Measurements from ENCODE around the gene OPN1SW. TPM values are rescaled to one million over a fixed set of nuclear protein-coding genes. Genes with fewer than 3 reads are reported as not detected.

Gene OPN1SW
- polyA plus RNA-seq, 1 donor from 2014 or later, result not detected

DNA sequence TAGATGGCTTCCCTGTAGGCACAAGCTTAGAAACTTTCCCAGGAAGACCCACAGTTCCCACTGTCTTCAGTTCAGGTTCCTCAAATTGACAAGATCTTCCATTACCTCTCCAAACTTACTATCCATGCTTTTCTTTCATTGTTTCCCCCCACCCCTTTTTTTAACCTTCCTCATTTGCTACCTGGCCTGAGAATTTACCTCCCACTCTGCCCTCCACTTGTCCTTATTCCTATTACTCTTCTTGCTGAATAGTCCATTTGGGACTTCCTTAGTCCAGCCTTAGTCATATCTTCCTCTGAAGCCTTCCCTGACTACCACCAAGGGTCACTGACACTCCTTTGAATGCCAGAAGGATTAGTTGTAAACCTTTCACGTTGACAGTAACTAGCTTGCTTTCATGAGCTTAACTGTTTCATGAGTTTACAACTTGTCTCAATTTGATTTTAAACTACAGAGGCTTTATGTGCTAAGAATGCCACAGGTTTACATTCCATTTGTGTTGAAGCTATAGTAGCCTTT is 37.7 kb downstream of the OPN1SW start:
- Mint-ChIP-seq H3K9me3 (no peaks in the 10 kb centered on the region), H3K27ac (peak overlapping the region in 1 of 3 donors; percentile 78), H3K4me3 (peak overlapping the region in 3 of 4 donors; percentile 5 to 97 (median 95)), H3K27me3 (no peaks in the 10 kb centered on the region), H3K4me1 (peaks cover 29 to 40% (median 33%) of the 10 kb centered on the region in 3 donors), H3K36me3 (no peaks in the 10 kb centered on the region)

DNA sequence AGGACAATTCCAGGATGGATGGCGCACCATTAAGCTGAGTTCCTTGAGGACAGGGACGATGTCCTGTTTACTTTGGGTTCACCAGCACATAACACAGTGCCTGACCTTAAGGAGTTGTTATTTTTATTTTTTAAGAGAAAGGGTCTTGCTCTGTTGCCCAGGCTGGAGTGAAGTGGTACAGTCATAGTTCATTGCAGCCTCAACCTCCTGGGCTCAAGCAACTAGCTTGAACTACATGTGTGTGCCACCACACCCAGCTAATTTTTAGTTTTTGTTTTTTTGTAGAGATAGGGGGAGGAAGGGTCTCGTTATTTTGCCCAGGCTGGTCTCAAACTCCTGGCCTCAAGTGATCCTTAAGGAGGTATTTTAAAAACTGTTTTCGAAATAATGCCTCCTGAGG is 38.2 kb downstream of the OPN1SW start:
- Mint-ChIP-seq H3K36me3 (no peaks in the 10 kb centered on the region), H3K4me1 (peaks cover 29 to 40% (median 33%) of the 10 kb centered on the region in 3 donors), H3K27ac (peak overlapping the region in 1 of 3 donors; percentile 78), H3K4me3 (peak overlapping the region in 1 of 4 donors; percentile 97), H3K9me3 (no peaks in the 10 kb centered on the region), H3K27me3 (no peaks in the 10 kb centered on the region)

DNA sequence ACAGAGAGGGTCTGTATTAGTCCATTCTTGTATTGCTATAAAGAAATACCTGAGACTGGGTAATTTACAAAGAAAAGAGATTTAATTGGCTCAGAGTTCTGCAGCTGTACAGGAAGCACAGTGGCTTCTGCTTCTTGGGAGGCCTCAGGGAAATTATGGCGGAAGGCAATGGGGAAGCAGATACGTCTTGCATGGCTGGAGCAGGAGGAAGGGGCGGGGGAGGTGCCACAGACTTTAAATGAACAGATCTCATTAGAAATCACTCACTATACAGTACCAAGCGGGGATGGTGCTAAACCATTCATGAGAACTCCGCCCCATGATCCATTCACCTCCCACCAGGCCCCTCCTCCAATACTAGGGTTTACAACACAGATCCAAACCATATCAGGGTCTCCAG is 40.2 kb downstream of the OPN1SW start:
- peak overlapping the region; percentile 9 to 78 (median 34) for H3K27ac Mint-ChIP-seq
- peaks cover 18 to 30% (median 22%) of the 10 kb centered on the region in 3 donors for H3K4me1 Mint-ChIP-seq
- no peaks in the 10 kb centered on the region for H3K9me3 Mint-ChIP-seq
- peak overlapping the region; percentile 14 to 62 (median 47) for H3K4me3 Mint-ChIP-seq
- no peaks in the 10 kb centered on the region for H3K27me3 Mint-ChIP-seq
- H3K36me3 Mint-ChIP-seq, result no peaks in the 10 kb centered on the region

DNA sequence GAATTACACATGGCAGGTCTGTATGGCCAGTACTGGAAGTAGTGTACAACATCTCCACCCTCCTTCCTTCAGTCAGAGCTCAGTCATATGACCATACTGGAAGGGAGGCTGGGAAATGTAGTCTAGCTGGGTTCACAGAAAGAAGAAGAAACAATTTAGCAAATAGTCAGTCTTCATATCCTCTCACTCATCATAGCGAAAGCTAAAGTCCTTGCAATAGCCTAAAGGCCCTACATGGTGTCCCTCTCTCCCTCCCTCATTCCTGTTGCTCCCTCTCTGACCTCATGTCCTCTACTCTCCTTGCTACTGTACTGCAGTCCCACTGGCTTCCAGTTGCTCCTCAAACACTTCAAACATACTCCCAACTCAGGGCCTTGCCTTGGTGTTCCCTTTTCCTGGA is 40.7 kb downstream of the OPN1SW start:
- H3K27ac Mint-ChIP-seq, result peak overlapping the region; percentile 9 to 78 (median 34)

DNA sequence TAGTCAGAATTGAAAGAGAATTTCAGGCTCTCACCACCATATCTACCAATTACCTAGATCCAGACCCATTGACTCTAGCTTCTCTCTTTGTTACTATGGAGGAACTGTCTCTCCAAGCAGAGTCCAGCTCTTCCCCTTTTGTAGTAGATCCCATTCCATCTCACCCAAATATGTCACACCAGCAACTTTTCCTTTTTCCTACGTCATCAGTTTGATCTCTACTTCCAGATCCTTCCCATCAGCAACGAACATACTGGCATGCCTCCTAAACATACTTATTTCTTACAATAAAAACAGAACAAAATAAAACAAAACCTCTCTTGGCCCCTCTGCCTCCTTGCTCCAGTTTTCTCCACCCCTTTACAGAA is 42.3 kb downstream of the OPN1SW start:
- H3K4me1 Mint-ChIP-seq, result peaks cover 5 to 16% (median 7%) of the 10 kb centered on the region in 3 donors

More for the DNA sequence above, 40.7 kb downstream of the OPN1SW start:
- no peaks in the 10 kb centered on the region for H3K27me3 Mint-ChIP-seq
- peaks cover 15 to 27% (median 20%) of the 10 kb centered on the region in 3 donors for H3K4me1 Mint-ChIP-seq
- H3K9me3 Mint-ChIP-seq, result no peaks in the 10 kb centered on the region
- H3K36me3 Mint-ChIP-seq, result no peaks in the 10 kb centered on the region
- H3K4me3 Mint-ChIP-seq, result peak overlapping the region in 3 of 4 donors; percentile 14 to 62 (median 45)

DNA sequence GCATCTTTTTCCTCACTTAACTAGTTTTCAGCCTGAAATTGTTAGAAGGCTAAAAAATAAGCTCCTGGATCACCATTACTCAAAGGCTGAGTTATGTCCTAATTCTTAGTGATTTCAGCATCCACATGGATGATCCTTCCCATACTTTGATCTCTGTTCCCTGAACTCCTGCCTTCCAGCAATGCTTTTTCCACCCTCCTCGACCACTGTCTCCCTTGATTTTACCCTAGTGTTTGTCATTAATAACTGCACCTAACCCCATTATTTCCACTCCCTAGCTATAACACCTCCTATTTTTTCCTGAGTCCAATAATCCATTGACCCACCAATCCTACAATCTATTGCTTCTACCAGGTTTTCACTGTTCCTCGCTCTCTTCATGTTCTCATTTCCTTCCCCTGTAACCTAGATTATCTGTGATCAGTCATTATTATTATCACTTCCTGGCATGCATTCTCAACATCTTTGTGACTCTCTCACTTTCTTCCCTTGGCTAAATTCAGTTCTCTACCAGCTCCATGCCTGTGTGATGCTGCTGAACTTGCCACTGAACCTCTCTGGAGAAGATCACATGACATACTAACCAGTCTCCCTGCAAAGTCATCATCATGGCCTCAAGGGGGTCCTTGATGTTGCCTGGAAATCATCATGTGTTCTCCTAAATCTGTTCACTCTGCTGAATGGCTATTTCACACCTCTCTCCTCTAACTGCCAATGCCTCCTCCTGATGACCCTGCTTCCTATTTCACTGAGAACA is 42.9 kb downstream of the OPN1SW start:
- Mint-ChIP-seq H3K36me3 (no peaks in the 10 kb centered on the region), H3K27me3 (peaks cover 2% of the 10 kb centered on the region), H3K9me3 (no peaks in the 10 kb centered on the region), H3K27ac (no peak overlapping the region), H3K4me1 (peaks cover 0 to 15% (median 3%) of the 10 kb centered on the region in 3 donors), H3K4me3 (no peak overlapping the region)

More for the DNA sequence above, 42.3 kb downstream of the OPN1SW start:
- no peaks in the 10 kb centered on the region for H3K36me3 Mint-ChIP-seq
- no peaks in the 10 kb centered on the region for H3K9me3 Mint-ChIP-seq
- no peak overlapping the region for H3K4me3 Mint-ChIP-seq
- H3K27me3 Mint-ChIP-seq, result peaks cover 2% of the 10 kb centered on the region
- no peak overlapping the region for H3K27ac Mint-ChIP-seq

DNA sequence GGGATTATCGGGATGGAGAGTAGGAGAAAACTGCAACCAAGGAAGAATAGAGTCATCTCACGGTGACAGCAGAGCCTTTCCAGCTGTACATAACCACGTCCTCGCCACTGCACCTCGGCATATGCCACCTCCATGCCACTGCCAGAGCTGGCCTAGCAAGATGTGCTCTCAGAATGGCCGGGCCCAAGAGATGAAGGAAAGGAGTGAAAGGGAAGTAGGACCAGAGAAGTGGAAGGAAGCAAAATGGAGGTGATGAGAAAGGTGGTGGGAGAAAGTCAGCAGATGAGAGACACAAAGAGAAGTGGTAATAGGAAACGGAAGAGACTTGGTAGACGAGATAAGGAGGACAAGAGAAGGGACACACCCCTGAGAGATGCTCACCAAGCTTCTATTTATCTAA is 44.4 kb downstream of the OPN1SW start:
- peaks cover 3% of the 10 kb centered on the region for H3K27me3 Mint-ChIP-seq
- peak overlapping the region in 1 of 3 donors; percentile 6 for H3K27ac Mint-ChIP-seq
- no peaks in the 10 kb centered on the region for H3K36me3 Mint-ChIP-seq
- H3K4me1 Mint-ChIP-seq, result peaks cover 0 to 15% (median 0%) of the 10 kb centered on the region in 3 donors
- no peaks in the 10 kb centered on the region for H3K9me3 Mint-ChIP-seq
- no peak overlapping the region for H3K4me3 Mint-ChIP-seq

DNA sequence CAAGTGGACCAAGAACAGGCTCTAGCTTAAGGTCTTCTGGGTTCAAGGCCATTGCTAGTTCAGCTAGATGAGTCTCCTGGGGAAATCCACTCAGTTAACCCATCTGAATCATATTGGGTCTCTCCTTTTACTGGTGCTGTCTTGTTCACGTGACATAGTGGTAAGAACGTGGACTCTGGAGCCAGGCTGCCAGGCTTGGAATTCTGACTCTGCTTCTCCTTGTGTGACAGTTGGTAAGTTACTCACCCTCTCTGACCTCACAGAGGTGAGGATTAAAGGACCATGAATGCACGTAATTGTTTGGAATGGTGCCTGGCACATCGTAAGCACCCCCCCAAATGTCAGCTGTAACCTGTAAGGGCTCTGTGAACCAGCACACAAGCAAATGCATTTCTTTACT is 46.1 kb downstream of the OPN1SW start:
- H3K36me3 Mint-ChIP-seq, result no peaks in the 10 kb centered on the region
- H3K4me1 Mint-ChIP-seq, result peaks cover 0 to 8% (median 3%) of the 10 kb centered on the region in 3 donors
- no peak overlapping the region for H3K27ac Mint-ChIP-seq
- no peak overlapping the region for H3K4me3 Mint-ChIP-seq
- peaks cover 8% of the 10 kb centered on the region for H3K27me3 Mint-ChIP-seq
- no peaks in the 10 kb centered on the region for H3K9me3 Mint-ChIP-seq

DNA sequence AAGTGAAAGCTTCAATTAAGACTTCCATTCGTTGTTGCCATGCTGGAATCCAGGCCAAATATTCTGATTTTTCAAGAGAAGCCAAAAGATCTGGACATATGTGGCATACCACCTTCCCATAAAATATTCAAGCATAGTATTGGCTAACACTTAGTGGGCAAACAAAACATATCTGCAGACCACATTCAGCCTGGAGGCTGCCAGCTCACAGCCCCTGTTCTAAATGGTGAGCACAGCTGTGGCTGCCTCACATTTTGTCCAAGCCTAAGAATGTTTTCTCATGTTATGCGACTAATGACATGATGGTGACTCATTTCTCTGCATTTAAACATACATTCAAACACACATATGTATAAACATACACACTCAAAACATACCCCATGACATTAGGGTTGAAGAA is 47.0 kb downstream of the OPN1SW start:
- Mint-ChIP-seq H3K27me3 (peaks cover 8% of the 10 kb centered on the region), H3K36me3 (no peaks in the 10 kb centered on the region)

DNA sequence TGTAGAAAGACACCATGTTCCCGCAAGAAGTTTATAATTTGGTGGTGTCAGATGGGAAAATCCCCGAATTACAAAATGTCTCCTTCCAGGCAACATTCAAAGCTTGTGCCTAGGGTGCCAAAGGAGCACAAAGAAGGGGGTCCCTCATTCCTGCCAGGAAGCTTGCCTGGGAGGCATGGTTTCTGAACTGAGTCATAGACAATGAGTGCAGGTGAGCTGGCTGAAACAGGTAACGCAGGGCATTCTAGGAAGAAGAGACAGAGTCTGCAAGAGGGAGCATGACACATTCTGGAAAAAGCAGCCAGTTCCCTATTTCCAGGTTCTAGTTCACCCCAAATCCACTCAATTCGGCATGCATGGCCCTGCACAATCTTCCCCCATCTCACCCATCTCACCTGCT is 48.4 kb downstream of the OPN1SW start:
- H3K9me3 Mint-ChIP-seq, result no peaks in the 10 kb centered on the region
- no peak overlapping the region for H3K27ac Mint-ChIP-seq
- H3K4me1 Mint-ChIP-seq, result peaks cover 0 to 8% (median 3%) of the 10 kb centered on the region in 3 donors
- H3K27me3 Mint-ChIP-seq, result peaks cover 8% of the 10 kb centered on the region
- H3K36me3 Mint-ChIP-seq, result no peaks in the 10 kb centered on the region
- no peak overlapping the region for H3K4me3 Mint-ChIP-seq

More for the DNA sequence above, 47.0 kb downstream of the OPN1SW start:
- H3K27ac Mint-ChIP-seq, result no peak overlapping the region
- no peak overlapping the region for H3K4me3 Mint-ChIP-seq
- peaks cover 0 to 8% (median 3%) of the 10 kb centered on the region in 3 donors for H3K4me1 Mint-ChIP-seq
- no peaks in the 10 kb centered on the region for H3K9me3 Mint-ChIP-seq

DNA sequence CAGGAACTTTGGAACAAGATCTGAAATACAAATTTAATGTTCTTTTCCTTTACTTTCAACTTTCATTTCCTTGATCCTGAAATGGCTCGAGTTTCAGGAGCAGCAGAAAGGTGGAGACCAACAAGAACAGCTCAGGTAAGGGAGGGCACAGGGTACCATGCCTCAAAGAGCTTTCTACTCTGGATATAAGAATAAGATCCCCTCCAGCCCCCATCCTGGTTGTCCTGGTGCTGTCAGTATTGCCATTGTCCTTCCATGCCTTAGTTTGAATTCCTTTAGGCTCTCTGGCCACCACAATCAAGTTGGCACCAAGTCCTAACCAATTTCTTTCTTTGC is 48.9 kb downstream of the OPN1SW start:
- H3K4me3 Mint-ChIP-seq, result no peak overlapping the region

DNA sequence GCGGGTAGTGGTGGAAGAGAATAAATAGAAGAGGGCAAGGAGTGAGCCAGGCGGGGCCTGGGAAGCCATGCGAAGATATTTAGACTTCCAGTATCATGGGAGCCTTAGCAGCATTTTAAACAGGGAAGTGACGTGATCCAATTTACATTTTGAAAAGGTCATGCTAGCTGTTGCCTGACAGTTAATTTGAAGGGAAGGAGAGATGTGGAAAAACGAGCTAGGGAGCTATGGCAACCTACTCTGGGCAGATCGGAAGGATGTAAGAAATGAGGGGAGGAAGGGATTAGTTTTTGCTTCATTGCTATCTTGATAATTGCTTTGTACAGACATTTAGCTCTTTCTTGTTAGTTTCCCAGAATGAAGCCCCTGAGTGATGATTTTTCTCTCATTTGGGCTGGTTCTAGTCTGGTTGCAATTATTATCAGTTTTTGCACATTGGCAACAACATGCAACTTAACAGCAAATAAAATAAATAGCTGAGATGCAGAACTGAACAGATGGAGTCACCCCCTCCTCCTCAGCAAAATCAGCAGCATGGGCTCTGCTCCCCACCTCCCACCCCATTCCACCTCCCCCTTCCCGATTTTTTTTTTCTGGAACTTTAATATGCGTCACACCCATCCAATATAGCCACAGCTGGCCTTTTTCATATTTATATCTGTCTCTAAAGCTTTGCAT is 49.4 kb downstream of the OPN1SW start:
- Mint-ChIP-seq H3K27me3 (peaks cover 8% of the 10 kb centered on the region), H3K36me3 (no peaks in the 10 kb centered on the region), H3K4me1 (peaks cover 0 to 8% (median 3%) of the 10 kb centered on the region in 3 donors), H3K9me3 (no peaks in the 10 kb centered on the region), H3K27ac (no peak overlapping the region), H3K4me3 (no peak overlapping the region)

More for the DNA sequence above, 48.9 kb downstream of the OPN1SW start:
- no peaks in the 10 kb centered on the region for H3K36me3 Mint-ChIP-seq
- H3K27me3 Mint-ChIP-seq, result peaks cover 8% of the 10 kb centered on the region
- peaks cover 0 to 8% (median 3%) of the 10 kb centered on the region in 3 donors for H3K4me1 Mint-ChIP-seq
- no peaks in the 10 kb centered on the region for H3K9me3 Mint-ChIP-seq
- H3K27ac Mint-ChIP-seq, result no peak overlapping the region

DNA sequence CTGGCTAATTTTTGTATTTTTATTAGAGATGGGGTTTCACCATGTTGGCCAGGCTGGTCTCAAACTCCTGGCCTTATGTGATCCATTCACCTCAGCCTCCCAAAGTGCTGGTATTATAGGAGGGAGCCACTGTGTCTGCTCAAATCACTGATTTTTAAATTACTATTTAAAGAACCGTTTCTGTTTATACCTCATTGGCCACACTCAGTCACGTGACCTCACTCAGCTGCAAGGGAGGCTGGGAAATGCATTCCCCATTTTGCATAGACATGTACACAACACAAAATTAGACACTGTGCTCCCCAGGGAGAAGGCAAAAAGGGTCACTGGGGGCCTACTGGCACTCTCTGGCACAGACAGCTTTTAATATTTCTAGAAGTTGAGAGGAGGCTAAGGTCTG is 50.1 kb downstream of the OPN1SW start:
- no peaks in the 10 kb centered on the region for H3K9me3 Mint-ChIP-seq
- no peak overlapping the region for H3K27ac Mint-ChIP-seq
- H3K4me1 Mint-ChIP-seq, result peaks cover 0 to 8% (median 3%) of the 10 kb centered on the region in 3 donors
- no peaks in the 10 kb centered on the region for H3K36me3 Mint-ChIP-seq
- no peak overlapping the region for H3K4me3 Mint-ChIP-seq
- peaks cover 8% of the 10 kb centered on the region for H3K27me3 Mint-ChIP-seq

DNA sequence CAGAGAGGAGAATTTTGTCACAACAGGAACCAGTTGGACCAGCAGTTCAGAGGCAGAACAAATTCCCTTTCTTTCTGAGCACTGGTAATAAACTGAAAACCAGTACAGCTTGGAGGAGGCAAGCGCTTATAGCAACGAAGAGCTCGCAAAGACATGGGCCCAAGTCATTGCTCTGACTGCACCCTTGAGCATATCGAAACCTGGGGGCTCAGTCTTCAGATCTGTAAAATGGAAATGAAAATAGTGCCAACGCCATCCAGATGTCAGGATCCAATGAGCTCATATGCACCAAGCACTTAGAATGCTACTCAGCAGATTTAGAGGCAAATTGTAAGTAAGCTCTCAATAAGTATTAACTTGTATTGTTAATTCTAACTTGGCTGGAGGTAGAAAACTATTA is 50.9 kb downstream of the OPN1SW start:
- H3K9me3 Mint-ChIP-seq, result no peaks in the 10 kb centered on the region
- H3K36me3 Mint-ChIP-seq, result no peaks in the 10 kb centered on the region
- H3K4me3 Mint-ChIP-seq, result no peak overlapping the region
- peaks cover 0 to 8% (median 3%) of the 10 kb centered on the region in 3 donors for H3K4me1 Mint-ChIP-seq
- H3K27ac Mint-ChIP-seq, result no peak overlapping the region
- peaks cover 8% of the 10 kb centered on the region for H3K27me3 Mint-ChIP-seq

Data from IgD-negative memory B cell (primary cell).